GM21381 (cell line): ENCODE measurements around the gene HMMR.
A peak's percentile ranks its signal among the peaks of the same experiment; 100 is the strongest.
"Not testable (repeated sequence)": the region's sequence is repeated elsewhere in the genome, so short reads cannot be mapped to it uniquely, and the experiment has no call there.

Experiments
- ATAC-seq: cut with Tn5 transposase; IDR thresholded peaks from one replicate; pipeline ENCODE4 v1.9.1; 2021; ENCODE audit warnings: mild to moderate bottlenecking, moderate library complexity; ENCODE audit not compliant: unreplicated experiment

Gene HMMR

GRCh38 chr5:163505368-163506094 lies 45.1 kb downstream of the HMMR start, which contains the start of gene MAT2B:
TSS of gene MAT2B (plus strand) at chr5:163505619. CDS start at chr5:163505687, 68 bp downstream.
- ATAC-seq: peak; percentile 89

GRCh38 chr5:163506095-163506457 lies 45.6 kb downstream of the HMMR start:
- ATAC-seq: peak; percentile 4

- no peak for ATAC-seq
Observed at GRCh38 chr5:163506726-163507125, 46.3 kb downstream of the HMMR start.

- no peak for ATAC-seq
Observed at GRCh38 chr5:163508753-163509152, 48.3 kb downstream of the HMMR start.

GRCh38 chr5:163509291-163509951 lies 49.0 kb downstream of the HMMR start:
- no peak for ATAC-seq

GRCh38 chr5:163512526-163512925 lies 52.1 kb downstream of the HMMR start:
- no peak for ATAC-seq

- no peak for ATAC-seq
Observed at GRCh38 chr5:163525096-163525495, 64.7 kb downstream of the HMMR start.

- ATAC-seq: no peak
Observed at GRCh38 chr5:163529698-163530097, 69.3 kb downstream of the HMMR start.

GRCh38 chr5:163531272-163531671 lies 70.8 kb downstream of the HMMR start:
- no peak for ATAC-seq

- no peak for ATAC-seq
Observed at GRCh38 chr5:163532171-163533084, 72.0 kb downstream of the HMMR start.

- no peak for ATAC-seq
Observed at GRCh38 chr5:163533223-163533622, 72.8 kb downstream of the HMMR start.

GRCh38 chr5:163534492-163535094 lies 74.2 kb downstream of the HMMR start:
- ATAC-seq: no peak

GRCh38 chr5:163535290-163535689 lies 74.9 kb downstream of the HMMR start:
- no peak for ATAC-seq

- ATAC-seq: not testable (repeated sequence)
Observed at GRCh38 chr5:163536442-163536841, 76.0 kb downstream of the HMMR start.

GRCh38 chr5:163540696-163541095 lies 80.3 kb downstream of the HMMR start:
- no peak for ATAC-seq
